Measurements from ENCODE around the gene METTL6. TPM values are rescaled to one million over a fixed set of nuclear protein-coding genes. Genes with fewer than 3 reads are reported as not detected.
A peak's percentile ranks its signal among the peaks of the same experiment; 100 is the strongest.

METTL6 gene
- polyA plus RNA-seq, 1 of the 3 experiments (the other 2 are of a cell fraction) = 22.7 TPM

- H3K27me3 ChIP-seq (ENCODE audit: insufficient read depth) = no peaks in the 10 kb centered on the region
These were observed 42.7 kb downstream of the METTL6 start for GRCh38 chr3:15384510-15385237.

DNA sequence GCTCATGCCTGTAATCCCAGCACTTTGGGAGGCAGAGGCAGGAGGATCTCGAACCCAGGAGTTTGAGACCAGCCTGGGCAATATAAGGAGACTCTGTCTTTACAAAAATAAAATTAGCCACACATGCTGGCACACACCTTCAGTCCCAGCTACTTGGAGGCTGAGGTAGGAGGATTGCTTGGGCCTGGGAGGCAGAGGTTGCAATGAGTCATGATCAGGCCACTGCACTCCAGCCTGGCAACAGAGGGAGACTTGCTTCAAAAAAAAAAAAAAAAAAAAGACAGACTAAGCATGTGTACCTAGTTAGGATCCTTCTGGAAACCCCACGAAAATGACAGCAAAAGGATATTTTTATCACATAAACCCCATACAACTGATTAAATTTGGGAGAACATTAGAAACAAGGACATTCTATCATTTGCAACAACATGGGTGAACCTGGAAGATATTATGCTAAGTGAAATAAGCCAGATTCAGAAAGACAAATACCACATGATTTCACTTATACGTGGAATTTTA, 44.9 kb downstream of the METTL6 start:
- Histone ChIP-seq H3K27me3 (ENCODE audit: insufficient read depth) (no peaks in the 10 kb centered on the region), H3K9me3 (peaks cover 2% of the 10 kb centered on the region; the same call in 1 of the 2 replicates), H3K27ac (ENCODE audit: low read depth in 2 of 2, low read length in 1 of 2) (peak overlapping the region in 1 of 2 experiments; percentile 13; a peak in 1 of 4 replicates), H2AFZ (ENCODE audit: low read depth) (no peak overlapping the region), H3K36me3 (replicated peaks in 1 of 2; ENCODE audit: control insufficient read depth in 1 of 2, insufficient read depth in 2 of 2, low read length in 1 of 2) (no peaks in the 10 kb centered on the region), H3F3A (replicated peaks; ENCODE audit: insufficient read depth) (peaks cover 3% of the 10 kb centered on the region), H3K4me1 (ENCODE audit: control insufficient read depth in 1 of 2, insufficient read depth in 2 of 2, low read depth in 1 of 2, low read length in 1 of 2) (peaks cover 2 to 7% of the 10 kb centered on the region in 2 experiments; a peak in 1 of 4 replicates), H3K79me2 (ENCODE audit: insufficient read depth) (no peaks in the 10 kb centered on the region), H3K9ac (no peak overlapping the region), H3K4me3 (ENCODE audit: low read depth in 2 of 2, low read length in 1 of 2) (no peak overlapping the region), H3K9me2 (no peaks in the 10 kb centered on the region), H4K20me1 (ENCODE audit: insufficient read depth) (no peaks in the 10 kb centered on the region), H3K4me2 (no peak overlapping the region)
- WGBS (ENCODE audit: low lambda C conversion rate) = 36% methylated on average over 3 of the region's 3 CpGs
- POLR2A ChIA-PET = no interaction called here
- TF ChIP-seq CHD2 (IDR thresholded peaks at IDR 0.05; ENCODE audit: low read length, partially characterized antibody) (no peak), SMC3 (IDR thresholded peaks at IDR 0.05; ENCODE audit: low read depth, low read length) (no peak), POLR2AphosphoS5 (IDR thresholded peaks at IDR 0.05; ENCODE audit: low read depth, low read length) (no peak), EP300 (IDR thresholded peaks at IDR 0.05; ENCODE audit: borderline replicate concordance in 1 of 2, low read depth in 1 of 2, low read length in 1 of 2) (peak in 1 of 2 experiments; percentile 34; a peak in 1 of 4 replicates), MAX (IDR thresholded peaks at IDR 0.05; ENCODE audit: low read depth) (no peak), TCF12 (IDR thresholded peaks at IDR 0.05) (peak; percentile 63), GATA2 (CRISPR knock-in tag; IDR thresholded peaks at IDR 0.05) (no peak)
- TF ChIP-seq, protein P1, sequence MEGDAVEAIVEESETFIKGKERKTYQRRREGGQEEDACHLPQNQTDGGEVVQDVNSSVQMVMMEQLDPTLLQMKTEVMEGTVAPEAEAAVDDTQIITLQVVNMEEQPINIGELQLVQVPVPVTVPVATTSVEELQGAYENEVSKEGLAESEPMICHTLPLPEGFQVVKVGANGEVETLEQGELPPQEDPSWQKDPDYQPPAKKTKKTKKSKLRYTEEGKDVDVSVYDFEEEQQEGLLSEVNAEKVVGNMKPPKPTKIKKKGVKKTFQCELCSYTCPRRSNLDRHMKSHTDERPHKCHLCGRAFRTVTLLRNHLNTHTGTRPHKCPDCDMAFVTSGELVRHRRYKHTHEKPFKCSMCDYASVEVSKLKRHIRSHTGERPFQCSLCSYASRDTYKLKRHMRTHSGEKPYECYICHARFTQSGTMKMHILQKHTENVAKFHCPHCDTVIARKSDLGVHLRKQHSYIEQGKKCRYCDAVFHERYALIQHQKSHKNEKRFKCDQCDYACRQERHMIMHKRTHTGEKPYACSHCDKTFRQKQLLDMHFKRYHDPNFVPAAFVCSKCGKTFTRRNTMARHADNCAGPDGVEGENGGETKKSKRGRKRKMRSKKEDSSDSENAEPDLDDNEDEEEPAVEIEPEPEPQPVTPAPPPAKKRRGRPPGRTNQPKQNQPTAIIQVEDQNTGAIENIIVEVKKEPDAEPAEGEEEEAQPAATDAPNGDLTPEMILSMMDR (IDR thresholded peaks at IDR 0.05) = no peak
- TF ChIP-seq, protein P2, sequence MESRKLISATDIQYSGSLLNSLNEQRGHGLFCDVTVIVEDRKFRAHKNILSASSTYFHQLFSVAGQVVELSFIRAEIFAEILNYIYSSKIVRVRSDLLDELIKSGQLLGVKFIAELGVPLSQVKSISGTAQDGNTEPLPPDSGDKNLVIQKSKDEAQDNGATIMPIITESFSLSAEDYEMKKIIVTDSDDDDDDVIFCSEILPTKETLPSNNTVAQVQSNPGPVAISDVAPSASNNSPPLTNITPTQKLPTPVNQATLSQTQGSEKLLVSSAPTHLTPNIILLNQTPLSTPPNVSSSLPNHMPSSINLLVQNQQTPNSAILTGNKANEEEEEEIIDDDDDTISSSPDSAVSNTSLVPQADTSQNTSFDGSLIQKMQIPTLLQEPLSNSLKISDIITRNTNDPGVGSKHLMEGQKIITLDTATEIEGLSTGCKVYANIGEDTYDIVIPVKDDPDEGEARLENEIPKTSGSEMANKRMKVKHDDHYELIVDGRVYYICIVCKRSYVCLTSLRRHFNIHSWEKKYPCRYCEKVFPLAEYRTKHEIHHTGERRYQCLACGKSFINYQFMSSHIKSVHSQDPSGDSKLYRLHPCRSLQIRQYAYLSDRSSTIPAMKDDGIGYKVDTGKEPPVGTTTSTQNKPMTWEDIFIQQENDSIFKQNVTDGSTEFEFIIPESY (IDR thresholded peaks at IDR 0.05; ENCODE audit: borderline replicate concordance, low read depth) = no peak
- TF ChIP-seq, protein P3, sequence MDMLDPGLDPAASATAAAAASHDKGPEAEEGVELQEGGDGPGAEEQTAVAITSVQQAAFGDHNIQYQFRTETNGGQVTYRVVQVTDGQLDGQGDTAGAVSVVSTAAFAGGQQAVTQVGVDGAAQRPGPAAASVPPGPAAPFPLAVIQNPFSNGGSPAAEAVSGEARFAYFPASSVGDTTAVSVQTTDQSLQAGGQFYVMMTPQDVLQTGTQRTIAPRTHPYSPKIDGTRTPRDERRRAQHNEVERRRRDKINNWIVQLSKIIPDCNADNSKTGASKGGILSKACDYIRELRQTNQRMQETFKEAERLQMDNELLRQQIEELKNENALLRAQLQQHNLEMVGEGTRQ (IDR thresholded peaks at IDR 0.05; ENCODE audit: borderline replicate concordance, low read depth, low read length) = no peak
- TF ChIP-seq, protein P4, sequence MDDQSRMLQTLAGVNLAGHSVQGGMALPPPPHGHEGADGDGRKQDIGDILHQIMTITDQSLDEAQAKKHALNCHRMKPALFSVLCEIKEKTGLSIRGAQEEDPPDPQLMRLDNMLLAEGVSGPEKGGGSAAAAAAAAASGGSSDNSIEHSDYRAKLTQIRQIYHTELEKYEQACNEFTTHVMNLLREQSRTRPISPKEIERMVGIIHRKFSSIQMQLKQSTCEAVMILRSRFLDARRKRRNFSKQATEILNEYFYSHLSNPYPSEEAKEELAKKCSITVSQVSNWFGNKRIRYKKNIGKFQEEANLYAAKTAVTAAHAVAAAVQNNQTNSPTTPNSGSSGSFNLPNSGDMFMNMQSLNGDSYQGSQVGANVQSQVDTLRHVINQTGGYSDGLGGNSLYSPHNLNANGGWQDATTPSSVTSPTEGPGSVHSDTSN (IDR thresholded peaks at IDR 0.05) = no peak
- CTCF ChIA-PET = interaction anchor here (6.2 kb wide), 1 partner anchor 115 kb away, joined by 66 read pairs; no protein-coding TSS in a partner anchor
- no peak for DNase-seq

More at GRCh38 chr3:15384510-15385237, 42.7 kb downstream of the METTL6 start:
- WGBS (ENCODE audit: low lambda C conversion rate) = 88% methylated on average over 4 of the region's 4 CpGs
- Histone ChIP-seq H3K9ac (no peak overlapping the region), H3K4me3 (ENCODE audit: low read depth in 2 of 2, low read length in 1 of 2) (no peak overlapping the region), H3K9me2 (no peaks in the 10 kb centered on the region), H3K9me3 (peaks cover 2% of the 10 kb centered on the region; the same call in 1 of the 2 replicates), H3K36me3 (replicated peaks in 1 of 2; ENCODE audit: control insufficient read depth in 1 of 2, insufficient read depth in 2 of 2, low read length in 1 of 2) (no peaks in the 10 kb centered on the region), H3K27ac (ENCODE audit: low read depth in 2 of 2, low read length in 1 of 2) (peak overlapping the region in 1 of 2 experiments; percentile 30; a peak in 1 of 4 replicates), H3K4me2 (no peak overlapping the region), H3K79me2 (ENCODE audit: insufficient read depth) (no peaks in the 10 kb centered on the region), H2AFZ (ENCODE audit: low read depth) (no peak overlapping the region), H3K4me1 (ENCODE audit: control insufficient read depth in 1 of 2, insufficient read depth in 2 of 2, low read depth in 1 of 2, low read length in 1 of 2) (peaks cover 0 to 10% of the 10 kb centered on the region in 2 experiments; a peak in 1 of 4 replicates), H4K20me1 (ENCODE audit: insufficient read depth) (no peaks in the 10 kb centered on the region), H3F3A (replicated peaks; ENCODE audit: insufficient read depth) (peaks cover 8% of the 10 kb centered on the region)
- TF ChIP-seq NFIC (IDR thresholded peaks at IDR 0.05; ENCODE audit: borderline replicate concordance) (no peak), TAF1 (IDR thresholded peaks at IDR 0.05; ENCODE audit: borderline replicate concordance, low read depth, low read length) (no peak), GATA2 (CRISPR knock-in tag; IDR thresholded peaks at IDR 0.05) (no peak), YY1 (IDR thresholded peaks at IDR 0.05; ENCODE audit: low read depth) (no peak), CHD2 (IDR thresholded peaks at IDR 0.05; ENCODE audit: low read length, partially characterized antibody) (no peak), FOSL2 (IDR thresholded peaks at IDR 0.05; ENCODE audit: borderline replicate concordance, low read depth) (no peak), SMC3 (IDR thresholded peaks at IDR 0.05; ENCODE audit: low read depth, low read length) (no peak), JUND (IDR thresholded peaks at IDR 0.05) (no peak), GABPA (IDR thresholded peaks at IDR 0.05; ENCODE audit: low read depth) (no peak)
- TF ChIP-seq, protein P4 (IDR thresholded peaks at IDR 0.05) = no peak
- ChIA-PET CTCF (interaction anchor here (1.2 to 2.6 kb wide), 3 partner anchors 21 to 117 kb away, joined by 3 to 9 read pairs (median 7); no protein-coding TSS in a partner anchor), POLR2A (no interaction called here)
- DNase-seq = no peak

Measured in SK-N-SH (cell line).